ENCODE data around the gene VBP1. TPM values are rescaled to one million over a fixed set of nuclear protein-coding genes. Genes with fewer than 3 reads are reported as not detected.
A peak's percentile ranks its signal among the peaks of the same experiment; 100 is the strongest.

VBP1 gene
- polyA plus RNA-seq, 3 donors = 9.4 to 65.9 (median 61.1) TPM

- peaks cover 35% of the 10 kb centered on the region for H3K79me2 ChIP-seq (ENCODE audit: insufficient read depth, low read length)
- H3K9me3 Mint-ChIP-seq = peaks cover 0 to 4% (median 0%) of the 10 kb centered on the region in 7 donors
- H2AFZ ChIP-seq (ENCODE audit: insufficient read depth, low read depth, low read length, poor library complexity, severe bottlenecking) = peak overlapping the region; percentile 94
- peaks cover 0 to 3% of the 10 kb centered on the region in 2 donors for H3K36me3 ChIP-seq (replicated peaks in 1 of 2; ENCODE audit: control insufficient read depth in 1 of 2, insufficient read depth in 2 of 2, low read length in 2 of 2)
- peaks cover 0 to 2% of the 10 kb centered on the region in 2 donors for H3K36me3 Mint-ChIP-seq
- peaks cover 23% of the 10 kb centered on the region for H3K4me1 Mint-ChIP-seq
- H3K9me3 ChIP-seq (replicated peaks in 1 of 2; ENCODE audit: control insufficient read depth in 1 of 2, insufficient read depth in 1 of 2, low read length in 2 of 2) = no peaks in the 10 kb centered on the region
- intact Hi-C loops (cut with micrococcal nuclease) = no loop called here
- peaks cover 16 to 18% of the 10 kb centered on the region in 2 donors for H3K4me1 ChIP-seq (ENCODE audit: control insufficient read depth in 1 of 2, insufficient read depth in 2 of 2, low read length in 2 of 2)
- 15% methylated on average over 7 of the region's 15 CpGs for WGBS (ENCODE audit: insufficient coverage)
- no peaks in the 10 kb centered on the region for H3K27me3 ChIP-seq (ENCODE audit: control insufficient read depth in 2 of 2, insufficient read depth in 2 of 2, low read length in 2 of 2)
- H3K27me3 Mint-ChIP-seq (ENCODE audit: low read depth in 3 of 3) = no peaks in the 10 kb centered on the region
- no peak for TF ChIP-seq CTCF (IDR thresholded peaks at IDR 0.05)
- no peaks in the 10 kb centered on the region for H4K20me1 ChIP-seq (ENCODE audit: insufficient read depth, low read length)
- peak overlapping the region; percentile 84 to 87 for H3K4me3 Mint-ChIP-seq
- H3K27ac Mint-ChIP-seq = peak overlapping the region; percentile 66 to 92 (median 80)
- peak overlapping the region; percentile 70 for H3K4me2 ChIP-seq (replicated peaks; ENCODE audit: extremely low read depth, low read length, poor library complexity, severe bottlenecking)
- peak overlapping the region; percentile 68 to 88 for H3K27ac ChIP-seq (ENCODE audit: low read depth in 1 of 2, low read length in 2 of 2)
- peak overlapping the region; percentile 84 for H3K9ac ChIP-seq (ENCODE audit: insufficient read depth, low read length, poor library complexity, severe bottlenecking)
- peak in 2 of 3 donors; percentile 1 for DNase-seq
- H3K4me3 ChIP-seq (replicated peaks in 1 of 3; ENCODE audit: low read depth in 2 of 3, low read length in 3 of 3) = peak overlapping the region; percentile 73 to 91 (median 87)
Measured at GRCh38 chrX:155215443-155216178, 649 bp upstream of the VBP1 start.

- peaks cover 9 to 10% of the 10 kb centered on the region in 2 donors for H3K36me3 Mint-ChIP-seq
- H3K79me2 ChIP-seq (ENCODE audit: insufficient read depth, low read length) = peaks cover 42% of the 10 kb centered on the region
Measured at GRCh38 chrX:155216940-155217440, 730 bp downstream of the VBP1 start.

More at GRCh38 chrX:155216940-155217440, 730 bp downstream of the VBP1 start:
- H3K9ac ChIP-seq (ENCODE audit: insufficient read depth, low read length, poor library complexity, severe bottlenecking) = peak overlapping the region; percentile 84
- Mint-ChIP-seq H3K9me3 (peaks cover 0 to 4% (median 0%) of the 10 kb centered on the region in 7 donors), H3K27me3 (ENCODE audit: low read depth in 3 of 3) (no peaks in the 10 kb centered on the region), H3K4me3 (peak overlapping the region; percentile 84 to 87), H3K4me1 (peaks cover 23% of the 10 kb centered on the region), H3K27ac (peak overlapping the region in 6 of 7 donors; percentile 16 to 92 (median 83))
- peak overlapping the region; percentile 73 to 91 (median 87) for H3K4me3 ChIP-seq (replicated peaks in 1 of 3; ENCODE audit: low read depth in 2 of 3, low read length in 3 of 3)
- intact Hi-C loops (cut with micrococcal nuclease) = no loop called here
- H3K4me2 ChIP-seq (replicated peaks; ENCODE audit: extremely low read depth, low read length, poor library complexity, severe bottlenecking) = peak overlapping the region; percentile 70
- peak overlapping the region; percentile 68 to 88 for H3K27ac ChIP-seq (ENCODE audit: low read depth in 1 of 2, low read length in 2 of 2)
- no peaks in the 10 kb centered on the region for H3K27me3 ChIP-seq (ENCODE audit: control insufficient read depth in 2 of 2, insufficient read depth in 2 of 2, low read length in 2 of 2)
- no peaks in the 10 kb centered on the region for H3K9me3 ChIP-seq (replicated peaks in 1 of 2; ENCODE audit: control insufficient read depth in 1 of 2, insufficient read depth in 1 of 2, low read length in 2 of 2)
- H3K36me3 ChIP-seq (replicated peaks in 1 of 2; ENCODE audit: control insufficient read depth in 1 of 2, insufficient read depth in 2 of 2, low read length in 2 of 2) = peaks cover 8 to 17% of the 10 kb centered on the region in 2 donors
- no peaks in the 10 kb centered on the region for H4K20me1 ChIP-seq (ENCODE audit: insufficient read depth, low read length)
- H2AFZ ChIP-seq (ENCODE audit: insufficient read depth, low read depth, low read length, poor library complexity, severe bottlenecking) = peak overlapping the region; percentile 94
- TF ChIP-seq CTCF (IDR thresholded peaks at IDR 0.05) = peak; percentile 39
- WGBS (ENCODE audit: insufficient coverage) = 0% methylated on average over 2 of the region's 11 CpGs
- DNase-seq = no peak
- peaks cover 16 to 18% of the 10 kb centered on the region in 2 donors for H3K4me1 ChIP-seq (ENCODE audit: control insufficient read depth in 1 of 2, insufficient read depth in 2 of 2, low read length in 2 of 2)
